MCF 10A (cell line): ENCODE data around the gene CDCA7. TPM values are rescaled to one million over a fixed set of nuclear protein-coding genes. Genes with fewer than 3 reads are reported as not detected.
A peak's percentile ranks its signal among the peaks of the same experiment; 100 is the strongest.
"Not testable (repeated sequence)": the region's sequence is repeated elsewhere in the genome, so short reads cannot be mapped to it uniquely, and the experiment has no call there.

Source experiments
- BruUV-seq: library from RNA; stranded (reverse); fragments of 400-500 nt; replicated peaks from 2 replicates; lab custom pipeline; 2021; lab: Mats Ljungman, UMichigan
- CTCF ChIA-PET: fragments of 300-600 bp; sonication (Branson Sonifier 250); formaldehyde crosslinking; extraction: SDS; loops from one replicate; lab custom pipeline; 2021; ENCODE audit warnings: antibody characterized with exemption, inconsistent platforms; lab: Yijun Ruan, JAX
- POLR2A ChIA-PET: fragments of 300-600, 350-650 bp; sonication (Branson Sonifier 250); formaldehyde crosslinking; extraction: SDS; loops from one replicate; lab custom pipeline; 2020; ENCODE audit warnings: antibody characterized with exemption, inconsistent platforms; lab: Yijun Ruan, JAX
- DNase-seq: peaks from one replicate; pipeline ENCODE4 v3.0.0-alpha.2; 2018; ENCODE audit not compliant: unreplicated experiment
- H3K27ac Mint-ChIP-seq: one replicate; pipeline ENCODE4 v1.8.0; 2022; ENCODE audit warnings: mild to moderate bottlenecking, low read depth, mixed read lengths; ENCODE audit not compliant: unreplicated experiment
- H3K27me3 Mint-ChIP-seq: one replicate; pipeline ENCODE4 v1.8.0; 2022; ENCODE audit warnings: mixed read lengths; ENCODE audit not compliant: insufficient read depth, unreplicated experiment
- H3K36me3 Mint-ChIP-seq: one replicate; pipeline ENCODE4 v1.8.0; 2022; ENCODE audit warnings: mild to moderate bottlenecking, moderate library complexity, mixed read lengths; ENCODE audit not compliant: insufficient read depth, unreplicated experiment
- H3K4me1 Mint-ChIP-seq: one replicate; pipeline ENCODE4 v1.8.0; 2022; ENCODE audit warnings: mixed read lengths; ENCODE audit not compliant: insufficient read depth, unreplicated experiment
- H3K4me3 Mint-ChIP-seq: one replicate; pipeline ENCODE4 v1.8.0; 2022; ENCODE audit warnings: mild to moderate bottlenecking, moderate library complexity, mixed read lengths; ENCODE audit not compliant: unreplicated experiment
- H3K9me3 Mint-ChIP-seq: one replicate; pipeline ENCODE4 v1.8.0; 2022; ENCODE audit warnings: mixed read lengths; ENCODE audit not compliant: unreplicated experiment
- intact Hi-C: fragments of 100-400 bp; cut with micrococcal nuclease; formaldehyde crosslinking; loops from 2 replicates; pipeline ENCODE4 v1.14.1; 2022
- total RNA-seq: library from RNA; stranded (reverse); gene quantifications from 2 replicates; pipeline ENCODE4 v1.2.3, GENCODE V29; 2022
- TF ChIP-seq, protein P1 (sequence below): fragments of 200-600 bp; IDR thresholded peaks from one replicate; pipeline ENCODE4 v1.8.0; 2022; ENCODE audit warnings: antibody characterized with exemption, mild to moderate bottlenecking; ENCODE audit not compliant: unreplicated experiment

Gene CDCA7
- total RNA-seq, 1 experiment from 2014 or later, result 14.0 TPM

DNA sequence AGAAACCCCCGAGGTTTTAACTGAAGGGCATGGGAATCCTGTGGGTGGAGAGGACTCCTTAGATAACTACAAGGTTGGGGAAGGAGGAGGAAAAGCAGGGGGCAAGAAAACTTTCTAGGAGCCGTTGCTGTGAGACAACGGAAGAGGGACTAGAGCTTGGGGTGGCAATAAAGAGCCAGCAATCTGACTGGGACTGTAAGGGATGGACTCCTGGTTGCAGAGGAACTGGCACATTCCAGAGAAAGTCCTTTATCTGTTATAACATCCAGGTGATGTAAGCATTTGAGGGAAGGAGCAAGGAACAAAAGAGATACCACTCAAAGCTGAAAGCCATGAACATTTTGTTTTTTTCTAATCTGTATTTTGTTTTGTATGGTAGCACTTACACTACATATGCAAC lies 16.4 kb downstream of the CDCA7 start:
- intact Hi-C loops, result no loop called here
- TF ChIP-seq, protein P1, sequence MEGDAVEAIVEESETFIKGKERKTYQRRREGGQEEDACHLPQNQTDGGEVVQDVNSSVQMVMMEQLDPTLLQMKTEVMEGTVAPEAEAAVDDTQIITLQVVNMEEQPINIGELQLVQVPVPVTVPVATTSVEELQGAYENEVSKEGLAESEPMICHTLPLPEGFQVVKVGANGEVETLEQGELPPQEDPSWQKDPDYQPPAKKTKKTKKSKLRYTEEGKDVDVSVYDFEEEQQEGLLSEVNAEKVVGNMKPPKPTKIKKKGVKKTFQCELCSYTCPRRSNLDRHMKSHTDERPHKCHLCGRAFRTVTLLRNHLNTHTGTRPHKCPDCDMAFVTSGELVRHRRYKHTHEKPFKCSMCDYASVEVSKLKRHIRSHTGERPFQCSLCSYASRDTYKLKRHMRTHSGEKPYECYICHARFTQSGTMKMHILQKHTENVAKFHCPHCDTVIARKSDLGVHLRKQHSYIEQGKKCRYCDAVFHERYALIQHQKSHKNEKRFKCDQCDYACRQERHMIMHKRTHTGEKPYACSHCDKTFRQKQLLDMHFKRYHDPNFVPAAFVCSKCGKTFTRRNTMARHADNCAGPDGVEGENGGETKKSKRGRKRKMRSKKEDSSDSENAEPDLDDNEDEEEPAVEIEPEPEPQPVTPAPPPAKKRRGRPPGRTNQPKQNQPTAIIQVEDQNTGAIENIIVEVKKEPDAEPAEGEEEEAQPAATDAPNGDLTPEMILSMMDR, result no peak

DNA sequence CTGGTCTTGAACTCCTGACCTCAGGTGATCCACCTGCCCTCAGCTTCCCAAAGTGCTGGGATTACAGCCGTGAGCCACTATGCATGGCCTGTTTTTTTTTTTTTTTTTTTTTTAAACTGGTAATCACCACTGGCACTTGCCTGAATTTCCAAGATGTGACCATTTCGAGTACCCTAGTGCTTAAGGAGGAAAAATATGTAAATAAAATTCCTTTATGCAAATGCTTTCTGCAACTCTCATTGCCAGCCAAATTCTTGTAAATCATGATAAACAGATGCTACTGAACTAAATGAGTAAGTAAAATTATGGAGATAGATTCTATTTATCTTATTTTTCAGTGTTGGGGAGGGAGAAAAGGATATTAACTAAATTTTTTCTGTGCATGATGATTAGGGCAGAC lies 18.6 kb downstream of the CDCA7 start:
- H3K36me3 Mint-ChIP-seq, result peaks cover 6% of the 10 kb centered on the region
- no peak overlapping the region for H3K27ac Mint-ChIP-seq
- CTCF ChIA-PET, result interaction anchor here (0.7 kb wide), 1 partner anchor 239 kb away, joined by 3 read pairs; no protein-coding TSS in a partner anchor
- no peak for DNase-seq
- no peaks in the 10 kb centered on the region for H3K27me3 Mint-ChIP-seq
- H3K4me3 Mint-ChIP-seq, result no peak overlapping the region
- H3K4me1 Mint-ChIP-seq, result peaks cover 7% of the 10 kb centered on the region
- TF ChIP-seq, protein P1, result no peak
- POLR2A ChIA-PET, result no interaction called here
- no TSS peak for BruUV-seq
- intact Hi-C loops, result no loop called here
- no peaks in the 10 kb centered on the region for H3K9me3 Mint-ChIP-seq

More for the DNA sequence above, 16.4 kb downstream of the CDCA7 start:
- no peaks in the 10 kb centered on the region for H3K27me3 Mint-ChIP-seq
- peaks cover 23% of the 10 kb centered on the region for H3K36me3 Mint-ChIP-seq
- H3K9me3 Mint-ChIP-seq, result no peaks in the 10 kb centered on the region
- no peak for DNase-seq
- BruUV-seq, result no TSS peak
- peaks cover 7% of the 10 kb centered on the region for H3K4me1 Mint-ChIP-seq
- H3K27ac Mint-ChIP-seq, result peak overlapping the region; percentile 84
- H3K4me3 Mint-ChIP-seq, result no peak overlapping the region
- POLR2A ChIA-PET, result interaction anchor here (0.9 kb wide), 1 partner anchor 15 kb away, joined by 3 read pairs; no protein-coding TSS in a partner anchor
- CTCF ChIA-PET, result interaction anchor here (0.9 kb wide), 1 partner anchor 78 kb away, joined by 6 read pairs; no protein-coding TSS in a partner anchor

DNA sequence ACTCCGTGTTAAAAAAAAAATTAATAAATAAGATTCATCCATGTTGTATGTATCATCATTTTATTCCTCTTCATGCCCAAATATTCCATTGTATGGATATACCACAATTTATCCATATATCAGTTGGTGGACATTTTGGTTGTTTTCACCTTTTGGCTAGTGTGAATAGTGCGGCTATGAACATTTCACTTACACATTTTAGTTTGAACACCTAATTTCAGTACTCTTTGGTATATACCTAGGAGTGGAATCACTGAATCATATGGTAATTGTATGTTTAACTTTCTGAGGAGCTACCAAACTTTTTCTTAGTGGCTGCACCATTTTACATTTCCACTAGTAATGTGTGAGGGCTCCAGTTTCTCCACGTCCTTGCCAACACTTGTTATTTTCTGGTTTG lies 20.0 kb downstream of the CDCA7 start:
- no peaks in the 10 kb centered on the region for H3K9me3 Mint-ChIP-seq
- POLR2A ChIA-PET, result interaction anchor here (0.7 kb wide), 1 partner anchor 889 kb away, joined by 3 read pairs; no protein-coding TSS in a partner anchor
- no peak overlapping the region for H3K4me3 Mint-ChIP-seq
- no peaks in the 10 kb centered on the region for H3K36me3 Mint-ChIP-seq
- no peak for DNase-seq
- peaks cover 7% of the 10 kb centered on the region for H3K4me1 Mint-ChIP-seq
- intact Hi-C loops, result no loop called here
- BruUV-seq, result no TSS peak
- H3K27me3 Mint-ChIP-seq, result no peaks in the 10 kb centered on the region
- CTCF ChIA-PET, result interaction anchor here (0.6 to 1.8 kb wide), 3 partner anchors 9 to 27 kb away, joined by 3 to 6 read pairs (median 4); no protein-coding TSS in a partner anchor
- H3K27ac Mint-ChIP-seq, result no peak overlapping the region
- TF ChIP-seq, protein P1, result no peak

DNA sequence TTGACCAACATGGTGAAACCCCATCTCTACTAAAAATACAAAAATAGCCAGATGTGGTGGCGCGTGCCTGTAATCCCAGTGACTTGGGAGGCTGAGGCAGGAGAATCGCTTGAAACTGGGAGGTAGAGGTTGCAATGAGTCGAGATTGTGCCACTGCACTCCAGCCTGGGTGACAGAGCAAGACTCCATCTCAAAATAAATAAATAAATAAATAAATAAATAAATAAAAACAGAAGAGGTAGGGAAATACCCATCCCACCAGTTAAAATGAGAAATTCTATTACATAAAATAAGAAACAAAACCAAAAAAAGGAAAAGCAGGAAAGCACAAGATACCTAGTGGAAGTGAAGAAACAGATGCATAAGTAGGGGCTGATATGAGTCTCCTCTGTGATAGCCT lies 30.9 kb downstream of the CDCA7 start:
- CTCF ChIA-PET, result interaction anchor here (0.6 to 2.2 kb wide), 2 partner anchors 15 to 330 kb away, joined by 3 to 6 read pairs; no protein-coding TSS in a partner anchor
- H3K27ac Mint-ChIP-seq, H3K27me3 Mint-ChIP-seq, POLR2A ChIA-PET, H3K36me3 Mint-ChIP-seq, BruUV-seq, H3K4me1 Mint-ChIP-seq, intact Hi-C loops, H3K4me3 Mint-ChIP-seq, H3K9me3 Mint-ChIP-seq, DNase-seq: not testable (repeated sequence)
